GM12891 (cell line): ENCODE results near the gene EFCAB13.

Source experiments
- POLR2A ChIP-seq: IDR thresholded peaks from 2 replicates; pipeline ENCODE4 v1.6.1; 2011; ENCODE audit warnings: low read depth, low read length, control low read depth
- POLR2AphosphoS5 ChIP-seq: IDR thresholded peaks from 2 replicates; pipeline ENCODE4 v1.6.1; 2011; ENCODE audit warnings: low read depth, low read length, control low read depth
- TAF1 ChIP-seq: IDR thresholded peaks from 2 replicates; pipeline ENCODE4 v1.6.1; 2011; ENCODE audit warnings: low read depth, low read length, control low read depth

DNA sequence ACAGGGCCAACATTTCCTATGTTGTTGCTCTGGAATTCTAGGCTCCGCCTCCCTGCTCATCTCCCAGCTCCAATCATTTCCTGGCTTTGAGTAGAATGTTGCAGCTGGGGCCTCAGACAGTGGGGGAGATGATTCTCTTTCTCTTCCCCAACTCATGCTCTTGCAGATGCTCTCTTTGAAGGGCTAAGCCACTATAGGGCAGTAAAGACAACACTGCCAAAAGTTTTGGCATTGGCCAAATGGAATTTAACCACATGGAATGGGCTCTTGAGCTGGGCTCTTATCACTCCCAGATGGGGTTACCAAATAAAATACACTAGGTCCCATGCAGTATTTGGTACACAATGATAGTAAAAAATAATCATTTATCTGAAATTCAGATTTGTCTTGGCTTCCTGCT, 19.6 kb upstream of the EFCAB13 start:
- no peak for TF ChIP-seq POLR2AphosphoS5
- no peak for TF ChIP-seq POLR2A
- no peak for TF ChIP-seq TAF1
